ENCODE data around the gene CIT.

Gene CIT

GRCh38 chr12:119843100-119843499 lies 34.0 kb downstream of the CIT start:
- no peak for DNase-seq

- no peak for DNase-seq
These were observed 34.7 kb downstream of the CIT start for GRCh38 chr12:119842380-119842779.

GRCh38 chr12:119841433-119842210 lies 35.5 kb downstream of the CIT start:
- no peak for DNase-seq

- DNase-seq = no peak
These were observed 36.5 kb downstream of the CIT start for GRCh38 chr12:119840582-119840981.

GRCh38 chr12:119840168-119840567 lies 37.0 kb downstream of the CIT start:
- DNase-seq = no peak

GRCh38 chr12:119838826-119839600 lies 38.1 kb downstream of the CIT start:
- no peak for DNase-seq

GRCh38 chr12:119836781-119837180 lies 40.3 kb downstream of the CIT start:
- no peak for DNase-seq

- no peak for DNase-seq
These were observed 42.1 kb downstream of the CIT start for GRCh38 chr12:119835068-119835467.

- no peak for DNase-seq
These were observed 47.7 kb downstream of the CIT start for GRCh38 chr12:119829439-119829838.

GRCh38 chr12:119828300-119828699 lies 48.8 kb downstream of the CIT start:
- DNase-seq = no peak

- DNase-seq = no peak
These were observed 49.4 kb downstream of the CIT start for GRCh38 chr12:119827760-119828159.

- no peak for DNase-seq
These were observed 50.3 kb downstream of the CIT start for GRCh38 chr12:119826661-119827445.

- peak; percentile 40 for DNase-seq
These were observed 51.9 kb downstream of the CIT start for GRCh38 chr12:119825262-119825661.

GRCh38 chr12:119822046-119822445 lies 55.1 kb downstream of the CIT start:
- DNase-seq = no peak

GRCh38 chr12:119819322-119819721 lies 57.8 kb downstream of the CIT start:
- DNase-seq = no peak

- no peak for DNase-seq
These were observed 59.4 kb downstream of the CIT start for GRCh38 chr12:119817546-119818343.

- DNase-seq = no peak
These were observed 68.1 kb downstream of the CIT start for GRCh38 chr12:119809023-119809422.

- no peak for DNase-seq
These were observed 68.7 kb downstream of the CIT start for GRCh38 chr12:119808441-119808840.

GRCh38 chr12:119807380-119807779 lies 69.7 kb downstream of the CIT start:
- peak; percentile 26 for DNase-seq

GRCh38 chr12:119804011-119804641 lies 73.0 kb downstream of the CIT start:
- no peak for DNase-seq

- no peak for DNase-seq
These were observed 73.7 kb downstream of the CIT start for GRCh38 chr12:119803381-119803791.

- no peak for DNase-seq
These were observed 74.6 kb downstream of the CIT start for GRCh38 chr12:119802472-119802871.
